ENCODE results near the gene MLNR. TPM values are rescaled to one million over a fixed set of nuclear protein-coding genes. Genes with fewer than 3 reads are reported as not detected.

The MLNR gene
- total RNA-seq, result not detected in 2 replicates

GRCh38 chr13:49220036-49220855, at the start of gene MLNR:
Gene MLNR (plus strand): TSS chr13:49220338. CDS start chr13:49220338, 0 bp downstream.
- DNase-seq (ENCODE audit: low read depth), result peak; percentile 47
- H3K4me3 ChIP-seq (ENCODE audit: low read depth, low read length), result peak within 1 kb of the TSS; percentile 38
- no peak for TF ChIP-seq CTCF (IDR thresholded peaks at IDR 0.05; ENCODE audit: insufficient read depth, low read depth, low read length)

GRCh38 chr13:49171359-49171758, 48.8 kb upstream of the MLNR start:
- no peak for DNase-seq (ENCODE audit: low read depth)
- no peak overlapping the region for H3K4me3 ChIP-seq (ENCODE audit: low read depth, low read length)
- TF ChIP-seq CTCF (IDR thresholded peaks at IDR 0.05; ENCODE audit: insufficient read depth, low read depth, low read length), result no peak

GRCh38 chr13:49183672-49184325, 36.3 kb upstream of the MLNR start:
- DNase-seq (ENCODE audit: low read depth), result no peak
- no peak for TF ChIP-seq CTCF (IDR thresholded peaks at IDR 0.05; ENCODE audit: insufficient read depth, low read depth, low read length)
- H3K4me3 ChIP-seq (ENCODE audit: low read depth, low read length), result no peak overlapping the region

- DNase-seq (ENCODE audit: low read depth), result no peak
- TF ChIP-seq CTCF (IDR thresholded peaks at IDR 0.05; ENCODE audit: insufficient read depth, low read depth, low read length), result no peak
- H3K4me3 ChIP-seq (ENCODE audit: low read depth, low read length), result no peak overlapping the region
Measured at GRCh38 chr13:49184621-49185020, 35.5 kb upstream of the MLNR start.

GRCh38 chr13:49185264-49185663, 34.9 kb upstream of the MLNR start:
- DNase-seq (ENCODE audit: low read depth), result no peak
- H3K4me3 ChIP-seq (ENCODE audit: low read depth, low read length), result no peak overlapping the region
- TF ChIP-seq CTCF (IDR thresholded peaks at IDR 0.05; ENCODE audit: insufficient read depth, low read depth, low read length), result no peak

- no peak for DNase-seq (ENCODE audit: low read depth)
- TF ChIP-seq CTCF (IDR thresholded peaks at IDR 0.05; ENCODE audit: insufficient read depth, low read depth, low read length), result no peak
- H3K4me3 ChIP-seq (ENCODE audit: low read depth, low read length), result no peak overlapping the region
Measured at GRCh38 chr13:49190901-49191300, 29.2 kb upstream of the MLNR start.

All from fibroblast of villous mesenchyme (primary cell).